GM19239 (cell line): ENCODE measurements around the gene KLHL26.
A peak's percentile ranks its signal among the peaks of the same experiment; 100 is the strongest.
"Not testable (repeated sequence)": the region's sequence is repeated elsewhere in the genome, so short reads cannot be mapped to it uniquely, and the experiment has no call there.

ENCODE experiments used
- DNase-seq: peaks from one replicate; pipeline ENCODE4 v3.0.0; 2011; ENCODE audit warnings: low spot score; ENCODE audit not compliant: insufficient read length
- FAIRE-seq: peaks from 2 replicates; lab custom pipeline; 2011; peaks lifted over from hg19 to GRCh38; lab: Jason Lieb, UNC

KLHL26 gene

DNA sequence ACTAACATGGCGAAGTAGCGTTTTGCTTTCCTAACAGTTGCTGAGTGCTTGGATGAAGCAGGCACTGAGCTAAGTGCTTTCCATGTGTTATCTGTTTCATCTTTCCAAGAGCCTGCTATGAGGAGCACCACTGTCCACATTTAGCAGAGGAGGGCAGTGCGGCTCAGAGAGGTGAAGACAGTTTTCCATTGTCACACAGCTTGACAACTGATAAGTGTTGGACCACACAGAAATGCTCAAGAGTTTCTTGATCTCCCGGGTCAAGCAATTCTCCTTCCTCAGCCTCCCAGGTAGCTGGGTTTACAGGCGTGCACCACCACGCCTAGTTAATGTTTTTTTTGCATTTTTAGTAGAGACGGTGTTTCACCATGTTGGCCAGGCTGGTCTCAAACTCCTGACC lies 39.9 kb downstream of the KLHL26 start:
- FAIRE-seq (no peak), DNase-seq (no peak)

DNA sequence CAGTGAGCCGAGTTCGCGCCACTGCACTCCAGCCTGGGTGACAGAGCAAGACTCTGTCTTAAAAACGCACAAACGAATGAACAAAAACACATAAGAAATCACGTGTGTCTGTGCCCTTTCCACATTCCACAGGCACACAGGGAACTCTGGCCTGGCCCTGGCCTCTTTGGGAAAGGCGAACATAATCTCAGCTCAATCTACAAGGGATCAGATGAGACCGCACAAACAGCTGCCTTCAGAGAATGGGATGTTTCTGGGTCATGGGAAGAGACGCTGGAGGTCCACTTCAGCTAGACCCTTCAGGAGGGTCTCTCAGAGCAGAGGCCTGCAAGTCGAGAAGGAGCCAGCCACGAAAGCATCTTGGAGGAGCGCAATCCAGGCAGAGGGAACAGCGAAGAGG lies 40.3 kb downstream of the KLHL26 start:
- no peak for FAIRE-seq

DNA sequence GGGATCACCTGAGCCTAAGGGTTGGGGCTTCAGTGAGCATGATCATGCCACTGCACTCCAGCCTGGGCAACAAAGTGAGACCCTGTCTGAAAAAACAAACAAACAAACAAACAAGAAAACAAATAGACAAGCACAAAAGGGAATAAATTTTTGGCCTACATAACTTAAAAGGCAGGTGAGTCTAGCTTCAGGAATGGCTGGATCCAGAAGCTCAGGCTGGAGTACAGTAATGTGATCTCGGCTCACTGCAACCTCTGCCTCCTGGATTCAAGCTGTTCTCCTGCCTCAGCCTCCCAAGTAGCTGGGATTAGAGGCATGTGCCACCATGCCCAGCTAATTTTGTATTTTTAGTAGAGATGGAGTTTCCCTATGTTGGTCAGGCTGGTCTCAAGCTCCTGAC lies 43.3 kb downstream of the KLHL26 start:
- not testable (repeated sequence) for FAIRE-seq, DNase-seq

More for the DNA sequence above, 40.3 kb downstream of the KLHL26 start:
- DNase-seq, result no peak

DNA sequence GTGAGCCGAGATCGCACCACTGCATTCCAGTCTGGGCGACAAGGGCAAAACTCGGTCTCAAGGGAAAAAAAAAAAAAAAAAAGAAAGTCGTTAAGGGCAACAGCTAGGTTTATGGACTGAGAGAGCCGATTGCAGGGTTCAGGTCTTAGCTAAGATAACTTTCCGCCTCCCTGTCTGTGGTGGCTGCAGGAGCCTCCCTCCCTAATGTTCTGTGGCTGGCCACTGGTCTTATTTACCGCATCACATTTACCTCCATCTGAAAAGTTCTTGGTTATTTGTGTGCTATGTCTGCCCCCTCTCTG lies 45.9 kb downstream of the KLHL26 start:
- FAIRE-seq (no peak), DNase-seq (no peak)

DNA sequence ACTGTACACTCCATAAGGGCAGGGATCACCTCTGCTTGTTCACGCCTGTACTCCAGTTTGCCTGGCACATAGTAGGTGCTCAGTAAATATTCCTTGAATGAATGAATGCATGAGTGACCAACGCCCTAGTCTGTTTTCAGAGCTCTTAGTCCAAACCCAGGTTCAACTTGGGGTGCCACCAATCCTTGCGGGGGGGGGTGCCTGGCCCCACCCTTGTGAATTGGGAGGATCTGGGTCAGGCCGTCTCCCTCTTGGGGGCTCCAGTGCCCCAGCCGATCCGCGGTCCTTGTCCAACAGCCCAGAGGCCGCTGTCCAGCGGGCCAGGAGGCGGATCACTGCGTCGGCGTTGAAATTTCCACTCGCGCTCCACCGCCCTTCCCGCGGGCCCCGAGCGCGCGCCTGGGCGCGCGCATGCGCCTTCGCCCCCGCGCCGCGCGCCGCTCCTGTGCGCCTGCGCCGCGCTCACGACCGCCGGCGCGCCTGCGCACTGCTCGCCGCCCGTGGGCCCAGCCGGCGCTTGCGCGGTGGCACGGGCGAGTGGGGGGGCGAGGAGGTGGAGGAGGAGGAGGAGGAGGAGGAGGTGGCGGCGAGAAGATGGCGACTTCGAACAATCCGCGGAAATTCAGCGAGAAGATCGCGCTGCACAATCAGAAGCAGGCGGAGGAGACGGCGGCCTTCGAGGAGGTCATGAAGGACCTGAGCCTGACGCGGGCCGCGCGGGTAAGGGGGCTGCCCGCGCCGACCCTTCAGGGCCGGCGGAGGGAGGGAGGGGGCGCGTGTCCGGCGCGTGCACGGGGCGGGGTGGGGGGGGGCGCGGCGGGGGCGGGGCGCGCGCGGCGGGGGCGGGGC lies 46.5 kb downstream of the KLHL26 start, which contains the start of gene CRTC1:
CRTC1 (plus strand) TSS at position 572 of the 849 bp plus-strand sequence; CDS start at position 595, 23 bp downstream.
- FAIRE-seq, result peak; percentile 81
- peak; percentile 99 for DNase-seq

DNA sequence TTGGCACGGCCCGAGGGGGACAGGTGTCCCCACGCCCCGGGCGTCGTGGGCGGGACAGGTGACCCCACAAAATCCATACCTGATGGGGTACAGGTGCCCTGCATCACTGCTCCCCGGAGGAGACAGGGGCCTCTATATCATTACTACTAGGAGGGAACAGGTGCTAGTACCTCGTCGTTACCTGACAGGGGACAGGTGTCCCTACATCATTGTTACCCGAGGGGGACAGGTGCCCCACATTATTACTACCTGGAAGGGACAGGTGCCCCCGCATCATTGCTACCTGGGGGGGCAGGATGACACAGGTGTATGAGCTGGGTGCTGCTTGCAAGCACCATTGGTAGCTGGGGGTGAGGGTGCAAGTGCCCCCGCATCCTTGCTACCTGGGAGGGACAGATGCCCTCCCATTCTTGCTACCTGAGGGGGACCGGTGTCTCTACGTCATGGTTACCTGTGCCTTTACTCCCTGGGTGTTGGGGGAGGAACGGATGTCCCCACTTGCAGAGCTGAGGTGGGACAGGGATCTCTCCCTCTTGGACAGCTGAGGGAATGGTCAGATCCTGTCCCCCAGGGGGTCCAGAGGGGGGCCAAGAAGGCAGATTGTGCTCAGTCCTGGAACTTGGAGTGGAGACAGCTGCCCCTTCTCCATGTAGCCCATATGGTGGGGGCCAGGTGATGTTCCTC lies 47.3 kb downstream of the KLHL26 start:
- peak; percentile 33 for FAIRE-seq
- DNase-seq, result no peak

DNA sequence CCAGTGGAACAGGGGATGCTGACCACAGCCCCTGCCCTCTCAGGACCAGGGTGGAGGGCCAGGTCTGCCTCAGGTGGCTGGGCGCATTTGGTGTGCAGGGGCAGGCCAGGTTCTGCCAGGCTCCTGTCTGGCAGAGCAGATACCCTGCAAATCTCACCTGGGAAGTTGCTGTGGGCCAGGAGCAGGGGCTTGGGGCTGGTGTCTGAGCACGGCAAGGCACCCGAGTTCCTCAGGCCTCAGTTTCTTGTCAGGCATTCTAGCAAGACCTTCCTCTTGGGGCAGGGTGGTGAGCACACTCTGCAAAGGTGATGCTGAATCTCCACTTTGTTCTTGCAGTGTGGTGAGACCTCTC lies 47.8 kb downstream of the KLHL26 start:
- FAIRE-seq, result no peak

DNA sequence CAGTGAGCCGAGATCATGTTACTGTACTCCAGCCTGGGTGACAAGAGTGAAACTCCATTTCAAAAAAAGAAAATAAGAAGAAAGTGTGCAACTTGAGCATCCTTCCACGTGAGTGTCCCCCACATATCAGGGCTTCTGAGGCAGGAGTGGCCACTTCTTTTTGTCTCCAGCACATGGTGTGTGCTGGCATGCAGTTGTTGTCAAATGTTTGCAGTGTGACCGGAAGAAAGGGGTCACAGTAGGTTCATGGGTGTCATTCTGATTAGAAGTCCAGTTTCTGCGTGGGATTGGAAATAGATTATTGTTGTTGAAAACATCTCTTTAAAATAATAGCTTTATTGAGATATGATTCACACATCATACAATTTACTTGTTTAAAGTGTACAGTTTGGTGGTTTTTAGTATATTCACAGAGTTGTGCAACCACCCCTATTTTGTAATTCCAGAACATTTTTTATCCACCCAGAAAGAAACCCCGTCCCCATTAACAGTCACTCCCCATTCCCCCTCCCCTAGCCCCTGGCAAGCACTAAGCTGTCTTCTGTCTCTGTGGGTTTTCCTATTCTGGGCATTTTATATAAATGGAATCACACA lies 48.9 kb downstream of the KLHL26 start:
- FAIRE-seq, result no peak

More for the DNA sequence above, 47.8 kb downstream of the KLHL26 start:
- no peak for DNase-seq

DNA sequence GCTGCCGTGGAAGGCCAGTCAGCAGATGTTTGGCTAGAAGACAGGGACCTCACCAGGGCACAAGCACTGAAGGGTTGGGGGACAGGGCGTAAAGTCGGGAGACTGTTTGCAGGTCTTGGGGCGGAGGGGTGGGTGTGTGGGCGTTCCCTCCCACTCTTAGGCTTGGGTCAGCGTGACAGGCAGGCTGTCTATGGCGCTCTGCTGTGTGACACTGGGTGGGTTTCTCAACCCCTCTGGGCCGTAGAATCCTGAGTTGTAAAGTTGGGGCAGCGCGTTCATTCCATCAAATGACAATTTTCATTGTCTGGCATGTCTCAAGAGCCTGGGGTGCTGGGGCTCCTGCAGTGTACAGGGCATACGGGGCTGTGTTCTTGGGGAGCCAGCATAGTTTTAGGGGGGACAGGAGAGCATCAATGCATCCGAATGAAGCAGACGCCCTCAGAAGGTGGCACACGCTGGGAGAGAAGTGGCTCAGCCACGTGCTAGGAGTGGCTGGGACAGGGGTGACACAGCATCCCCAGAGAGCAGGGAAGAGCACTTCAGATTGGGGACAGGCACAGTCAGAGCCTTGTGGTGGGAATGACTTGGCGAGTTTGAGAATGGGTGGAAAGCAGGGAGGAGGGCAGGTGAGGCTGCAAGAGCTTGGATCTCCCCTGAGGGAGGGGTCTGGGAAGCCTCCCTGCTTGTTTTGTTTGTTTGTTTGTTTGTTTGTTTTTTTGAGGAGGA lies 51.1 kb downstream of the KLHL26 start:
- FAIRE-seq (no peak), DNase-seq (no peak)

More for the DNA sequence above, 48.9 kb downstream of the KLHL26 start:
- DNase-seq, result no peak

DNA sequence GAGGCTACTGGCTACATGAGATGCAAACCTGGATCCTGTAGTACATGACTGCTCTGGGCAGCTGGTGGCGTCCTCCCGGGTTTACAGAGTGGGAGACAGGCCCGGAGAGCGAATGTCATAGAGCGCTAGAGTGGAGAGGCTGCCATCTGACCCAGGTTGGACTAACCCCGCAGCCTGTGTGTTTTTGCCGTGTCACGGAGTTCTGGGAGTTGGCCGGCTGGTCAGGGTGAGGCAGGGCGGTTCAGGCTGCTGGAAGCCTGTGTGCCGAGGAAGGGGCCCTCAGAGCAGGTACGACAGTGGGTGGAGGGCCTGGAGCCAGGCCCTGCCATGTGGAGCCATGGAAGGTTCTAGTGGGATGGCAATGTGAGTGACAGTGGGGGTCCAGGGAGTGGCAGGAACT lies 59.2 kb downstream of the KLHL26 start:
- FAIRE-seq (no peak), DNase-seq (no peak)

DNA sequence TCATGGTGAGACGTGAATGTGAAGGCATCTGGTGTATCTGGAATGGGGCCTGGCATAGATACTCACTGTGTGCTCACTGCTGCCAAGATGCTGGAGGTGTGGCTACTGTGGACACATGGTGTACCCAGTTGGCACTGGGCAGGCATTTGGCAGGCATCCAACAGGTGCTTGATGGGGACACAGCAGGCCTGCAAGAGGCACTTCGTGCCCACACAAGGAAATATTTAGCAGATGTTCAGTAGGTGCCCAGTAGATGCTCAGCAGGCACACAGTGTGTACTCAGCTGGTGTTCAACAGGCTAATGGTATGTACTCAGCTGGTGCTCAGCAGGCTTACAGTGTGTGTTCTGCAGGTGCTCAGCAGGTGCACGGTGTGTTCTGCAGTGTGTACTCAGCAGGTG lies 60.9 kb downstream of the KLHL26 start:
- FAIRE-seq (no peak), DNase-seq (no peak)

DNA sequence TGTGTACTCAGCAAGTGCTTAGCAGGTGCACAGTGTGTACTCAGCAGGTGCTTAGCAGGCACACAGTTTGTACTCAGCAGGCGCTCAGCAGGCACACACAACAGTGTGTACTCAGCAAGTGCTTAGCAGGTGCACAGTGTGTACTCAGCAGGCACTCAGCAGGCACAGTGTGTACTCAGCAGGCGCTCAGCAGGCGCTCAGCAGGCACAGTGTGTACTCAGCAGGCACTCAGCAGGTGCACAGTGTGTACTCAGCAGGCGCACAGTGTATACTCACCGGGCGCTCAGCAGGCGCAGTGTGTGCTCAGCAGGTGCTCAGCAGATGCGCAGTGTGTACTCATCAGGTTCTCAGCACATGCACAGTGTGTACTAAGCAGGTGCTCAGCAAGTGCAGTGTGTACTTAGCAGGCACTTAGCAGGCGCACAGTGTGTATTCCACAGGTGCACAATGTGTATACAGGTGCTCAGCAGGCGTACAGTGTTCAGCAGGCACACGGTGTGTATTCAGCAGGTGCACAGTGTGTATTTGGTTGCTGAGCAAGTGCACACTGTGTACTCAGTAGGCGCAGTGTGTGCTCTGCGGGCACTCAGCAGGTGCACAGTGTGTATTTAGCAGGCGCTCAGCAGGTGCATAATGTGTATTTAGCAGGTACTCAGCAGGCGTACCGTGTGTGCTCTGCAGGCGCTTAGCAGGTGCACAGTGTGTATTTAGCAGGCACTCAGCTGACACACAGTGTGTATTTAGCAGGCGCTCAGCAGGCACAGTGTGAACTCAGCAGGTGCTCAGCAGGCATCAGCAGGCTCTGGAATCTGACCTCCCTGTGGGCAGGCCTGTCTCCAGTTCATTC lies 61.7 kb downstream of the KLHL26 start:
- FAIRE-seq (no peak), DNase-seq (no peak)

DNA sequence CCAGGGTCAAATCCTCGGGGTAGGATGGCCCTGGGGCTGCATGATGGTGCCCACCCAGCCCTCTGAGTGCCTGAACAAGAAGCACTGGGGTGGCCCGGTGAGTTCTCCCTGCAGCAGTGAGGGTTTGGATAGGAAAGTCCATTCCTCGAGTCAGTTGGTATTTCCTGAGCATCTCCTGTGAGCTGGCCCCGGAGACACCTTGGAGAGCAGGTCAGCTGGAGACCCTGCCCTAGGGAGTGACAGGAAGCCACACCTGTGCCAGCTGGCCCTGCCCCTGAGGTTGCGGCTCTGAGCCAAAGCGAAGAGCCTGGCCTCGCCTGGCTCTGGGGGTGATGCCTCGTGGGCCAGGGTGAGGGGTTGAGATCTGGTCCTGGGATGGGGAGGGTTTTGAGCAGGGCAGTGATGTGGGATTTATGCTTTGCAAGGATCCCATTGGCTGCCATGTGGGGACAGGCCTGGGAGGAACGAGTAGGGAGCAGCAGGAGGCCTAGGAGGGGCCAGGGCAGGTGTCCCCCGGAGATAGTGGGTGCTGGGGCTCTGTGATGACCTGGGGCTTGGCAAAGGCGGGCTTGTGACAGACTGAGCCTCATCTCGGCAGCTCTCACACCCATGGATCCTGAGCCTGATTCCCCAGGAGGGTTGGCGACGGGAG lies 62.7 kb downstream of the KLHL26 start:
- FAIRE-seq (no peak), DNase-seq (no peak)

DNA sequence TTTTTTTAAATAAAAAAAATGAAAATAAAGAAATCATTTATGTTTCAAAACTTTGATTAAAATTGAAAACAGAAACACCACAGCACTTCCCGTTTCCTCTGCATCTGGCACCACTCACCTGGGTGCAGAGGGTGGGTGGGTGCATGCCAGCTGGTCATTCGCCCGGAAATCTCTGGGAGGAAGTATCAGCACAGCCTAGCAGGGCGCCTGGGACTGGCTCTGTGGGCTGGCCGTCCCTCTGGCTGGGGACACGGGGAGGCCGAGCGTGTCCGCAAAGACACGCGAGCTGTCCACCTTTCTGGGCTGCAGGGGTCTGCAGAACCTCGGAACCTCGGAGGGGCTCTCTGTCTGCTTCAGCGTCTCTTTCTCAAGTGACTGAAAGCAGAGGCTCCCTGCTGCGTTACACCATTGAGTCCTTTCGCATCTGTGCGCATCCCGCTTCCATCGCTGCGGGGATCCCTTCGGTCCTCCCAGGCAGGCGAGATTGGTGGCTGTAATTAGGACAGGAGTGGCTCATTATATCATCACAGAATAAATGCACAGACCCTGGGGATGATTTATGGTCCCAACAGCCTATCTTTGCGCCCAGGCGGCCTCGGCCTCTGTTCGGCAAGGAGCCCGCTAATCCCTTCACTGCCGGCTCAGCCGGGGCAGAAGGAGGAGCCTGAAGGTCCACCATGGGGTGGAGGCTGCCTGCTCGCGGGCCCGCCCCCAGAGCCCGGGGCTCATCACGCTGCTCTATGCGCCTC lies 63.8 kb downstream of the KLHL26 start:
- peak; percentile 76 for DNase-seq
- peak; percentile 90 for FAIRE-seq

DNA sequence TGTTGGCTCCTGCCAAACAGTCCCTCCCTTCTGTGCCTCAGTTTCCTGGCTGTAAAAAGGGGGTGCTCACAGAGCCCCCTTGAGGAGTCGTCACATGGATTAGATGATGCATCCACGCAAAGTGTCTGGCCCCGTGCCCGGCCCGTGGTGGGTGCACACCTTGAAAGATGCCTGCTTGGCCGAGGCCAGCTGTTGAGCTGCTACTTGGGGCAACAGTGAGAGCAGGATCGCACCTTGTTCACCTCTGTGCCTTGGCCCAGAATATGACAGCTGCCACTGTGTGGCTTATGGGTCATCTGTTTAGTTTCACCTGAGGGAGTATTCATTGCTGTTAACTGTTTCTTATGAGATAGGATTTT lies 64.4 kb downstream of the KLHL26 start:
- DNase-seq, result no peak
- no peak for FAIRE-seq

DNA sequence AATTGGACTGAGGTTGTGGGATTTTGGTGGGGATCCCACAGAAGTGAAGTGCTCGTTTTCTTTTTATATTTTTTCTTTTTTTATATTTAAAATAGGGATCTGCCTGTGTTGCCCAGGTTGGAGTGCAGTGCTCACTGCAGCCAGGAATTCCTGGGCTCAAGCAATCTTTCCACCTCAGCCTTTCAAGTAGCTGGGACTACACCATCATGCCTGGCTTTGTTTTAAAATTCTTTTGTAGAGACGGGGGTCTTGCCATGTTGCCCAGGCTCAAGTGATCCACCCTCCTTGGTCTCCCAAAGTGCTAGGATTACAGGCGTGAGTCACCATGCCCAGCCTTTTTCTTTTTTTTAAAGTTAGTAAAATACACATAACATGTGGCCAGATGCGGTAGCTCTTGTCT lies 67.2 kb downstream of the KLHL26 start:
- no peak for DNase-seq
- FAIRE-seq, result no peak

DNA sequence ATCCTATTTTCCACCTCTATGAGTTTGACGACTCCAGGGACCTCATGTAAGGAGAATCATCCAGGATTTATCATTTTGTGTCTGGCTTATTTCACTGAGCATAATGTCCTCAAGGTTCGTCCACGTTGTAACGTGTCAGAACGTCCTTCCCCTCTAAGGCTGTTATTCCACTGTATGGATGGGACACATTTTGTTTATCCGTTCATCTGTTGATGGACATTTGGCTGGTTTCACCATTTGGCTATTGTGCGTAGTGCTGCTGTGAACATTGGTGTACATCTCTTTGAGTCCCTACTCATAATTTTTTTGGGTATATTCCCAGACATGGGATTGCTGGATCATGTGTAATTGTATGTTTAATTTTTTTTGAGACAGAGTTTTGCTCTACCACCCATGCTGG lies 68.1 kb downstream of the KLHL26 start:
- DNase-seq, result no peak
- FAIRE-seq, result no peak

DNA sequence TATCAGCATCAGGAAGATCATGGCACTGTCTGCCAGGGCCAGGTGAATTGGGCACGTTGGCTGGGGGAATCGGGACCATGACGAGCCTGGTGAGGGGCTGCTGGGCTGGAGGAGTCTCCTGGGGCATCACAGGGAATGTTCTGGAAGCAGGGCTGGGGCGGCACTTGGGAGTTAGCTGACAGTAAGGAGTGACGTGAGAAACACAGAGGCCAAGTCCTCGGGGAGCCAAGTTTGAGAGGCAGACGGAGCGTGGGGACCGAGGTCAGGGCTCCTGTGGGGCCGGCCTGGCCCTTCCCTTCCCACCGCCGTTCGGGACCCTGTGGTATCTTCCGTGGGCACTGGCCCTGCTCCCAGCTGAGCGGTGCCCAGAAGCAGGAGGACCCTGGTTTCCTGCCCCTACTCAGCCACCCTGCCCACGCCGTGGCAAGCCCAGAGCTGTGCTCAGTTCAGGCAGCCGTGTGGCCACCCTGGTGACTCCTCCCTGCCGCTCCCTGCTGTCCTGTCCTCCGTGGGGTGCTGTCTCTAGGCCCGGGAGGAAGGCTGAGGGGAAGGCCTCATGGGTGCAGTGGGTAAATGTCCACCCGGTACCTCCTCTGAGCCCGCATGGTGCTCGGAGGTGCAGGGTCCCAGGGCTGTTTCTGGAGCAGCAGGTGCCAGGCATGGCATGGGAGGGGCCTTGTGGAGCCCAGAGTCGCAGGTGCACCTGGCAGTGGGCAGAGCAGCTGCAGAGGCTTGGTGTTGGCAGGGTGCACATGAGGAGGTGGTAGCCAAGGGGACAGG lies 71.8 kb downstream of the KLHL26 start:
- no peak for FAIRE-seq
- DNase-seq, result no peak
